HG03342 (cell line): Measurements from ENCODE around the gene FHL1.
"Not testable (repeated sequence)": the region's sequence is repeated elsewhere in the genome, so short reads cannot be mapped to it uniquely, and the experiment has no call there.

Experiments
- ATAC-seq: cut with Tn5 transposase; IDR thresholded peaks from one replicate; pipeline ENCODE4 v1.9.1; 2021; ENCODE audit warnings: mild to moderate bottlenecking, moderate library complexity; ENCODE audit not compliant: unreplicated experiment

The FHL1 gene

GRCh38 chrX:136206916-136207315 lies 59.6 kb downstream of the FHL1 start:
- no peak for ATAC-seq

GRCh38 chrX:136207546-136207945 lies 60.2 kb downstream of the FHL1 start:
- no peak for ATAC-seq

GRCh38 chrX:136209016-136209738 lies 61.8 kb downstream of the FHL1 start:
- ATAC-seq, result no peak

GRCh38 chrX:136209751-136210150 lies 62.4 kb downstream of the FHL1 start:
- no peak for ATAC-seq

- ATAC-seq, result peak; percentile 64
Measured at GRCh38 chrX:136210243-136210642, 62.9 kb downstream of the FHL1 start.

GRCh38 chrX:136210806-136211205 lies 63.5 kb downstream of the FHL1 start:
- no peak for ATAC-seq

GRCh38 chrX:136211766-136212556 lies 64.6 kb downstream of the FHL1 start:
- no peak for ATAC-seq

- ATAC-seq, result no peak
Measured at GRCh38 chrX:136212557-136213111, 65.3 kb downstream of the FHL1 start.

GRCh38 chrX:136214551-136214950 lies 67.2 kb downstream of the FHL1 start:
- no peak for ATAC-seq

GRCh38 chrX:136215559-136215958 lies 68.2 kb downstream of the FHL1 start:
- ATAC-seq, result no peak

GRCh38 chrX:136219893-136220292 lies 72.6 kb downstream of the FHL1 start:
- ATAC-seq, result no peak

GRCh38 chrX:136220540-136220939 lies 73.2 kb downstream of the FHL1 start:
- no peak for ATAC-seq

- ATAC-seq, result no peak
Measured at GRCh38 chrX:136220951-136221350, 73.6 kb downstream of the FHL1 start.

GRCh38 chrX:136221851-136222513 lies 74.6 kb downstream of the FHL1 start:
- ATAC-seq, result no peak

- ATAC-seq, result no peak
Measured at GRCh38 chrX:136227074-136227473, 79.7 kb downstream of the FHL1 start.

- peak; percentile 10 for ATAC-seq
Measured at GRCh38 chrX:136227948-136228838, 80.9 kb downstream of the FHL1 start.

GRCh38 chrX:136228839-136229207 lies 81.5 kb downstream of the FHL1 start:
- peak; percentile 65 for ATAC-seq

GRCh38 chrX:136237074-136237473 lies 89.7 kb downstream of the FHL1 start:
- ATAC-seq, result no peak

GRCh38 chrX:136237849-136238248 lies 90.5 kb downstream of the FHL1 start:
- ATAC-seq, result not testable (repeated sequence)

- no peak for ATAC-seq
Measured at GRCh38 chrX:136246201-136246600, 98.9 kb downstream of the FHL1 start.
